D721Med (cell line): ENCODE results near the gene NFKBIA.

Experiments used
- DNase-seq: peaks from one replicate; pipeline ENCODE4 v3.0.0; 2011; ENCODE audit warnings: low spot score; ENCODE audit not compliant: insufficient read length
- FAIRE-seq: peaks from 2 replicates; lab custom pipeline; 2011; peaks lifted over from hg19 to GRCh38; lab: Jason Lieb, UNC
- CTCF ChIP-seq: IDR thresholded peaks from 2 replicates; pipeline ENCODE4 v1.5.1; 2012; ENCODE audit warnings: mild to moderate bottlenecking, control low read depth; ENCODE audit not compliant: insufficient read depth; ENCODE audit errors: missing control alignments

Gene NFKBIA

GRCh38 chr14:35418093-35418492, 13.5 kb upstream of the NFKBIA start:
- no peak for FAIRE-seq
- no peak for TF ChIP-seq CTCF
- DNase-seq = no peak

- TF ChIP-seq CTCF = no peak
- no peak for FAIRE-seq
- no peak for DNase-seq
These were observed 11.7 kb upstream of the NFKBIA start for GRCh38 chr14:35416108-35416750.

- TF ChIP-seq CTCF = no peak
- DNase-seq = no peak
These were observed 9.8 kb upstream of the NFKBIA start for GRCh38 chr14:35414365-35414764.

GRCh38 chr14:35412272-35413056, 7.9 kb upstream of the NFKBIA start:
- DNase-seq (no peak), FAIRE-seq (no peak)
- no peak for TF ChIP-seq CTCF

More at GRCh38 chr14:35414365-35414764, 9.8 kb upstream of the NFKBIA start:
- FAIRE-seq = no peak

- TF ChIP-seq CTCF = no peak
These were observed 6.3 kb upstream of the NFKBIA start for GRCh38 chr14:35410858-35411257.

GRCh38 chr14:35409595-35409994, 5.0 kb upstream of the NFKBIA start:
- no peak for TF ChIP-seq CTCF
- no peak for FAIRE-seq
- no peak for DNase-seq

More at GRCh38 chr14:35410858-35411257, 6.3 kb upstream of the NFKBIA start:
- DNase-seq (no peak), FAIRE-seq (no peak)

GRCh38 chr14:35408026-35408425, 3.5 kb upstream of the NFKBIA start:
- FAIRE-seq = no peak
- TF ChIP-seq CTCF = no peak
- no peak for DNase-seq
